Mammary epithelial cell (primary cell): ENCODE measurements around the gene ACRBP.

Source experiments
- CTCF ChIP-seq, 2 donors: IDR thresholded peaks in 1 of 2; conservative IDR thresholded peaks in 1 of 2; 2 replicates each; pipeline ENCODE4 v1.5.1; 2011 to 2012; ENCODE audit warnings: inconsistent platforms in 2 of 2, low read length in 2 of 2, mild to moderate bottlenecking in 2 of 2, control low read depth in 1 of 2, low read depth in 1 of 2; ENCODE audit not compliant: insufficient read depth in 1 of 2; ENCODE audit errors: extremely low read depth in 1 of 2
- EZH2 ChIP-seq: IDR thresholded peaks from 2 replicates; pipeline ENCODE4 v1.6.1; 2012; ENCODE audit warnings: low read length, inconsistent platforms, borderline replicate concordance

GRCh38 chr12:6695313-6696045 is 48.2 kb upstream of the ACRBP start:
- no peak for TF ChIP-seq CTCF (conservative IDR thresholded peaks at IDR 0.05 in 1 of 2, IDR thresholded peaks at IDR 0.05 in 1 of 2; ENCODE audit: extremely low read depth in 1 of 2, insufficient read depth in 1 of 2, low read depth in 1 of 2, low read length in 2 of 2)
- TF ChIP-seq EZH2 = no peak
